B cell (primary cell): ENCODE results near the gene KRIT1.

Source experiments
- EZH2 ChIP-seq: IDR thresholded peaks from 2 replicates; pipeline ENCODE4 v1.6.1; 2012; ENCODE audit warnings: borderline replicate concordance, low read depth, mild to moderate bottlenecking, moderate library complexity, low read length; ENCODE audit not compliant: insufficient read depth, poor library complexity, severe bottlenecking
- TF ChIP-seq, protein P1 (sequence below): fragments of 200-600 bp; IDR thresholded peaks from one replicate; pipeline ENCODE4 v1.8.0; 2022; ENCODE audit warnings: antibody characterized with exemption, mild to moderate bottlenecking

GRCh38 chr7:92275327-92275726 lies 29.6 kb upstream of the KRIT1 start:
- TF ChIP-seq, protein P1, sequence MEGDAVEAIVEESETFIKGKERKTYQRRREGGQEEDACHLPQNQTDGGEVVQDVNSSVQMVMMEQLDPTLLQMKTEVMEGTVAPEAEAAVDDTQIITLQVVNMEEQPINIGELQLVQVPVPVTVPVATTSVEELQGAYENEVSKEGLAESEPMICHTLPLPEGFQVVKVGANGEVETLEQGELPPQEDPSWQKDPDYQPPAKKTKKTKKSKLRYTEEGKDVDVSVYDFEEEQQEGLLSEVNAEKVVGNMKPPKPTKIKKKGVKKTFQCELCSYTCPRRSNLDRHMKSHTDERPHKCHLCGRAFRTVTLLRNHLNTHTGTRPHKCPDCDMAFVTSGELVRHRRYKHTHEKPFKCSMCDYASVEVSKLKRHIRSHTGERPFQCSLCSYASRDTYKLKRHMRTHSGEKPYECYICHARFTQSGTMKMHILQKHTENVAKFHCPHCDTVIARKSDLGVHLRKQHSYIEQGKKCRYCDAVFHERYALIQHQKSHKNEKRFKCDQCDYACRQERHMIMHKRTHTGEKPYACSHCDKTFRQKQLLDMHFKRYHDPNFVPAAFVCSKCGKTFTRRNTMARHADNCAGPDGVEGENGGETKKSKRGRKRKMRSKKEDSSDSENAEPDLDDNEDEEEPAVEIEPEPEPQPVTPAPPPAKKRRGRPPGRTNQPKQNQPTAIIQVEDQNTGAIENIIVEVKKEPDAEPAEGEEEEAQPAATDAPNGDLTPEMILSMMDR = no peak
- TF ChIP-seq EZH2 = no peak
